Fibroblast of skin of scalp (primary cell): Measurements from ENCODE around the gene GMPR2.

ENCODE experiments used
- DNase-seq: peaks from one replicate; pipeline ENCODE4 v3.0.0-alpha.2; 2013

GMPR2 gene

DNA sequence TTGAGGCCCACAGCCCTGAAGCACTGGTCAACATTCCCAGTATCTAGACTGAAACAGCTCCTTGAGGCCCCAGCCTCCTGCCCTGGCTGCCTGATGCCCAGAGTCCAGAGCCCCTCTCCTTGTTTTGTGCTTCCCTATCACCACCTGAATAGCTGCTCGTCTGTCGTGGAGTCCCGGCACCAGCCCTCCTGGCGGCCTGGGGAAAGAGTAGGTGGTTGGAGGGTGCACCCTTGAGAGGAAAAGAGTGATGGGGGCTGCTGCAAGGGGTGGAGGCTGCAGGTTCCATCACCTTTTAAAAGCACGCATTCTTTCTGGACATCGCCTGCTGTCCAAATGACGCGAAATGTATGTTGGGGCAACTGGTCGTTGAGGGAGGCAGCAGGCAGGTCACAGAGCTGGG is 35.5 kb downstream of the GMPR2 start:
- no peak for DNase-seq

DNA sequence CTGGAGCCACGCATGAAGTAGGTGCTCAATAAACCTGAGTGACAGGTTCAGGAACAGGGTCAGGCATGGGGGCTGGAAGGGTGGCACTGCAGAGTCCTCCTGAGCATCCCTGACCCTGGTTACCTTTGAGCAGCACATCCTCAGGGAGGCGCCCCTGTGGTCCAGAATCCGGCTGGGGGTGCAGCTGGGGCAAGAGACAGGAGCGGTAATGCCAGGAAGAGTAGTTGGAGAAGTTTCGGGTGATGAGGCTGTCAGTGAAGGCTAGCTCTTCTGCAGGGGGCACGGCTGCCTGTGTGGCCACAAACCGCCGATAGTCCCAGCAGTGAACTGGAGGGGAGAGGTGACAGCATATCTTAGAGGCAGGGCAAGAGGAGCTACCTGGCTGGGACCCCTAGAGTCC is 36.6 kb downstream of the GMPR2 start:
- DNase-seq, result no peak

DNA sequence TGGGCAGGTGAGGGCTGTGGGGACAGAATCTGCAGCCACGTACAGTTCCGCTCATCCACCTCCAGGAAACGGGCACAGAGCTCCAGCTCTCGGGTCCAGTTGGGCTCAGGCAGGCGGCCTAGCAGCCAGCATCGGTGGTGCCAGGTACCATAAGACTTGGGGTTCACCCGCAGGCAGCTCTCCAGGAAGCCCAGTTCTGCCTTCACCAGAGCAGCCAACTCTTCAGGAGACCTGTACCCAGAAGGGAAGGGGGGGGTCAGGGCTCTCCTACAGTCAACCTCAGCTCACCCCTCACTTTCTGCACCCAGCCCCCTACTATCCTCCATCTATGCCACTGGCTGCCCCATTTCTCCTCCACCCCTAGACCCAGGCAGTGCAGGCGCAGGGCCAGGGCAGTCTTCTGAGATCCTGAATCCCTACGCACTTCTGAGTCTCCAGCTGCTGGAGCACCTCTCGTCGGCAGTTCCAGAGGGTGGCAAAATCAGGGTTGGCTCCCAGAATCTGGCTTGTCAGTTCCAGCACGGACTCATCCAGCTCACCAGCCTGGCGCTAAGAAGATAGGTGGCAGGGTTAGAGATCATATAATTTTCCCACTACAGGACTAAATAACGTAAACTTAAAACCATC is 37.3 kb downstream of the GMPR2 start:
- no peak for DNase-seq

- no peak for DNase-seq
Measured at GRCh38 chr14:24270537-24271133, 37.9 kb downstream of the GMPR2 start.

DNA sequence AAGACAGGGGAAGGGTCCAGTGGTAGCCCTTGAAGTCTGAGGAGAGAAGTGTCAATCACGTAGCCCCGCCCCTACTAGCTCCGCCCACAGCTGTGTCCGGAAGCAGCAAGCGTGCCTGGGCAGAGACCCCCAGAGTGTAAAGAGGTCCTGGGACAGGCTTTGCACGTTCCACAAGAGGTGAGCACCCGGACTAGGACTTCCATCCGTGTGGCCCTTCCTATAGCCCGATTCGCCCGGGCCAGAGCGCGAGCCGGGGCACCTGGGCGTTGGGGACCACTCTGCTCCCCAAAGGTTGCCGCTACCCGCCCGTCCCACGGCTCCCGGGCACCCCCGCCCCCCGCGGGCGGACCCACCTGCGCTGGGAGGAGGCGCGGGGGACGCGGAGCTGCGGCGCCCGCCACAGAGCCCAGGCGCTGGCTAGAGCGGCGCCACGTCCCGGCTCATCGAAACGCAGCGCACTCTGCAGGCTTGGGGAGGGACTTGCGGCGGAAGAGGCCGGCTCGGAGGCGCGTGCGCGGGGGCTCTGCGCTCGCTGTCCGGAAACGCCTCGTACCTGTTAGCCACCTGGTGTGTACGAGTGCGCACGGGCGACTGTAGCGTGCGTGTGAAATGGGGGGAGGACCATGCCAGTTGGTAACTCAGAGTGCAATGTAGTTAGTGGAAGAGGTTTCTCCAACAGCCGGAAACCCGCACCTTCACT is 38.6 kb downstream of the GMPR2 start, which contains the start of gene RABGGTA:
TSS of gene RABGGTA (minus strand) at position 464 of the 700 bp plus-strand sequence. CDS start 482 bp downstream, outside the sequence.
- peak; percentile 87 for DNase-seq

- DNase-seq, result no peak
Measured at GRCh38 chr14:24271834-24272263, 39.1 kb downstream of the GMPR2 start.

- no peak for DNase-seq
Measured at GRCh38 chr14:24272467-24272866, 39.7 kb downstream of the GMPR2 start.

DNA sequence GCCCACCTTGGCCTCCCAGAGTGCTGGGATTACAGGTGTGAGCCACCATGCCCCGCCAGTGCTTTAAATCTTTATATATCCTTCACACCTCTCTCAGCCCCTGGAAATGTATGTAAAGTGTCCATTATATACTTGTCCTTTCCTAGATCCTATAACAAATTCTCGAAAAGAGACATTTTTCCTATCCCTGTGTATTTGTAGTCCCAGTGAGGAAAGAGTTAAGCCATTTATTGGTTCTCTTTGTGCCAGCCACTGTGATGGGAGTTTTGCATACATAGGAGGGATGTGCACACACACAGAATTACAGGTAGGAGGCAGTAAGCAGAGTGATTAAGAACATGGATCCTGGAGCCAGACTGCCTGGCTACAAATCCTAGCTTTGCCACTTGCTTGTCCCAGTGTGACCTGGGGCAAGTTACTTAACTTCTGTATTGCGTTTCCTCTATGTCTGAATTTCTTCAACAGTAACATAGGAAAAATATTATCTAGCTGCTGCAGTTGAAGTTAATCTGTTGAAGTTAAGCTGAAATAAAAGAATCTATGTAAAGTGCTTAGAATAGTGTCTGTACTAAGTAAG is 40.8 kb downstream of the GMPR2 start:
- DNase-seq, result no peak

- DNase-seq, result no peak
Measured at GRCh38 chr14:24274101-24274543, 41.4 kb downstream of the GMPR2 start.

GRCh38 chr14:24277071-24277470 is 44.3 kb downstream of the GMPR2 start:
- DNase-seq, result no peak

GRCh38 chr14:24277606-24278321 is 45.0 kb downstream of the GMPR2 start:
- DNase-seq, result no peak

GRCh38 chr14:24278424-24278823 is 45.7 kb downstream of the GMPR2 start:
- DNase-seq, result no peak

- peak; percentile 11 for DNase-seq
Measured at GRCh38 chr14:24279301-24280186, 46.8 kb downstream of the GMPR2 start.

- DNase-seq, result peak; percentile 11
Measured at GRCh38 chr14:24280797-24281460, 48.2 kb downstream of the GMPR2 start.

GRCh38 chr14:24281636-24282035 is 48.9 kb downstream of the GMPR2 start:
- no peak for DNase-seq

- DNase-seq, result no peak
Measured at GRCh38 chr14:24282736-24283135, 50.0 kb downstream of the GMPR2 start.

GRCh38 chr14:24283796-24284460 is 51.2 kb downstream of the GMPR2 start:
- no peak for DNase-seq

DNA sequence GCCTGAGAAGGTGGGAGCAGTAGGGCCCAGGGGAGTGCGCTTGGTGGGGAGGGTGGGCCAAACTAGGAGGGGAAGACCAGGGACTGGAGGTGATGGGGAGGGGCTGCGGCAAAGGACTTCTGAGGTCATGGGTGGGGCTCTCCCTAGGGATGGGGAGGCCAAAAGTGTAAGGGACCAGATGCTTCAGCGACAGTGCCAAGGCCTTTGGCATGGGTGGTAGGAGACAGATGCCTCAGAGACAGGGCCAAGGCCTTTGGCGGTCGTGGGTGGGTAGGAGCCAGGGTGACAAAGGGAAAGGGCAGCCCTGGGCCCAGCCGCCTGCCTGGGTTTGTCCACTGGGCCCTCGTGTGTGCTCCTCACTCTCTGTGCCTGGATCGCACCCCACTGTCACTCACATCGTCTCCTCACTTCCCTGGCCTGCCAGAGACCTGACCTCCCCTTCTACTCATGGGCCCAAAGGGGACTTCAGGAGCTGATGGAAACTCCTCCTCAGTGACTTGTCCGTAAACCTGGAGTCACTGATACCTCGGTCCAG is 51.8 kb downstream of the GMPR2 start:
- DNase-seq, result no peak

DNA sequence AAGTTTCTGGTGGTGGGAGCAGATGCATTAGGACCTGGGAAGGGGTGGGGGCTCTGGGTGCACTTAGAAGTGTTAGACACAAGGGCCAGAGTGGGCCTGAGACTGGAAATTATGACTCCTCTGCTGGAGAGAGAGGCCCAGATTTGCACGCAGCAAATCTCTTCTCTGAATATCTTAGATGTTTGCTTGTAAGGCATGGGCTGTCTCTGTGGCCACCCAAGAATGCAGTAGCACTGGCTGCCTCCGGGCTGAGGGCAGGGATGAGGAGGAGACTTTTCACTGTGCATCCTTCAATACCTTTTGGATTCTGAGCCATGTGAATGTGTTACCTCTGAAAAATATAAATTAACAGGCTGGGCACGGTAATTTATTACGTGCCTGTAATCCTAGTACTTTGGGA is 52.6 kb downstream of the GMPR2 start:
- DNase-seq, result peak; percentile 9

GRCh38 chr14:24286996-24287395 is 54.3 kb downstream of the GMPR2 start:
- DNase-seq, result no peak
